ENCODE measurements around the gene PIGV. TPM values are rescaled to one million over a fixed set of nuclear protein-coding genes. Genes with fewer than 3 reads are reported as not detected.

Gene PIGV
- total and polyA plus RNA-seq, 2 of the 4 experiments (the other 2 are of a cell fraction), result 7.2 to 10.6 TPM

DNA sequence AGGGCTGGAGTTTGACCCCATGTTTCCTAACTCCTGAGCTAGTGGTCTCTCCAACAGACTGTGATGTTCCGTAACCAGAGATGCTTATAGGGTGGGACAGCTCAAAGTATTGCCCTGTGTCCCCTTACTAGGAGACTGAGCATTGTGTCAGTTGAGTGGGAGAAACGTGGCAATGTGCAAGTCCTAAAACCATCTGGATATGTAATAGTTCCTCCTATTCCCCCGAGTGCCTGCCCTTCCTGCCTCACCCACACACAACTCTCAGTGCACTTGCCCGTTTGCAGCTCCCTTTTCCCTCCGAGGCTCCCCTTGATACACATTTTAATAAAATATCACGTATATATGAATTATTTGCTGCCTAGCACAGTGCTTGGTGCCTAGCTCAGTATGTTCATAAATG lies 3.4 kb downstream of the PIGV start:
- DNase-seq (no peak), ATAC-seq (ENCODE audit: low read depth) (no peak)
- no peak overlapping the region for H3K14ac ChIP-seq (replicated peaks; ENCODE audit: low read depth, low read length)
- POLR2A ChIA-PET (ENCODE audit: unreplicated experiment), result interaction anchor here (0.5 to 1.1 kb wide), 2 partner anchors 8 to 35 kb away, joined by 3 read pairs; no protein-coding TSS in a partner anchor
- peaks cover under 1% of the 10 kb centered on the region for H3K9me1 ChIP-seq (ENCODE audit: insufficient read depth, low read length)
- H2AK9ac ChIP-seq (replicated peaks; ENCODE audit: low read depth, low read length, poor library complexity), result no peak overlapping the region
- TF ChIP-seq FOS (IDR thresholded peaks at IDR 0.05; ENCODE audit: low read depth, low read length) (no peak), BHLHE40 (IDR thresholded peaks at IDR 0.05; ENCODE audit: low read depth, low read length) (no peak), MAFK (IDR thresholded peaks at IDR 0.05; ENCODE audit: low read depth, low read length) (no peak), RAD21 (IDR thresholded peaks at IDR 0.05; ENCODE audit: low read length) (no peak), RCOR1 (IDR thresholded peaks at IDR 0.05; ENCODE audit: insufficient replicate concordance, low read length) (no peak), SMC3 (IDR thresholded peaks at IDR 0.05; ENCODE audit: low read depth, low read length) (no peak), CHD1 (IDR thresholded peaks at IDR 0.05; ENCODE audit: low read depth, low read length) (no peak), NFE2L2 (IDR thresholded peaks at IDR 0.05; ENCODE audit: low read depth, low read length) (no peak), RFX5 (IDR thresholded peaks at IDR 0.05; ENCODE audit: low read depth, low read length) (no peak), MAZ (IDR thresholded peaks at IDR 0.05; ENCODE audit: borderline replicate concordance, low read depth, low read length) (no peak), CEBPB (IDR thresholded peaks at IDR 0.05; ENCODE audit: low read depth, low read length) (no peak), POLR2A (IDR thresholded peaks at IDR 0.05; ENCODE audit: low read depth, low read length) (no peak), MXI1 (IDR thresholded peaks at IDR 0.05; ENCODE audit: borderline replicate concordance, low read depth, low read length) (no peak)
- TF ChIP-seq, protein P1, sequence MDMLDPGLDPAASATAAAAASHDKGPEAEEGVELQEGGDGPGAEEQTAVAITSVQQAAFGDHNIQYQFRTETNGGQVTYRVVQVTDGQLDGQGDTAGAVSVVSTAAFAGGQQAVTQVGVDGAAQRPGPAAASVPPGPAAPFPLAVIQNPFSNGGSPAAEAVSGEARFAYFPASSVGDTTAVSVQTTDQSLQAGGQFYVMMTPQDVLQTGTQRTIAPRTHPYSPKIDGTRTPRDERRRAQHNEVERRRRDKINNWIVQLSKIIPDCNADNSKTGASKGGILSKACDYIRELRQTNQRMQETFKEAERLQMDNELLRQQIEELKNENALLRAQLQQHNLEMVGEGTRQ (IDR thresholded peaks at IDR 0.05; ENCODE audit: low read depth, low read length), result no peak
- TF ChIP-seq, protein P2, sequence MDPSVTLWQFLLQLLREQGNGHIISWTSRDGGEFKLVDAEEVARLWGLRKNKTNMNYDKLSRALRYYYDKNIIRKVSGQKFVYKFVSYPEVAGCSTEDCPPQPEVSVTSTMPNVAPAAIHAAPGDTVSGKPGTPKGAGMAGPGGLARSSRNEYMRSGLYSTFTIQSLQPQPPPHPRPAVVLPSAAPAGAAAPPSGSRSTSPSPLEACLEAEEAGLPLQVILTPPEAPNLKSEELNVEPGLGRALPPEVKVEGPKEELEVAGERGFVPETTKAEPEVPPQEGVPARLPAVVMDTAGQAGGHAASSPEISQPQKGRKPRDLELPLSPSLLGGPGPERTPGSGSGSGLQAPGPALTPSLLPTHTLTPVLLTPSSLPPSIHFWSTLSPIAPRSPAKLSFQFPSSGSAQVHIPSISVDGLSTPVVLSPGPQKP (IDR thresholded peaks at IDR 0.05; ENCODE audit: borderline replicate concordance, low read depth, low read length), result no peak
- TF ChIP-seq, protein P3, sequence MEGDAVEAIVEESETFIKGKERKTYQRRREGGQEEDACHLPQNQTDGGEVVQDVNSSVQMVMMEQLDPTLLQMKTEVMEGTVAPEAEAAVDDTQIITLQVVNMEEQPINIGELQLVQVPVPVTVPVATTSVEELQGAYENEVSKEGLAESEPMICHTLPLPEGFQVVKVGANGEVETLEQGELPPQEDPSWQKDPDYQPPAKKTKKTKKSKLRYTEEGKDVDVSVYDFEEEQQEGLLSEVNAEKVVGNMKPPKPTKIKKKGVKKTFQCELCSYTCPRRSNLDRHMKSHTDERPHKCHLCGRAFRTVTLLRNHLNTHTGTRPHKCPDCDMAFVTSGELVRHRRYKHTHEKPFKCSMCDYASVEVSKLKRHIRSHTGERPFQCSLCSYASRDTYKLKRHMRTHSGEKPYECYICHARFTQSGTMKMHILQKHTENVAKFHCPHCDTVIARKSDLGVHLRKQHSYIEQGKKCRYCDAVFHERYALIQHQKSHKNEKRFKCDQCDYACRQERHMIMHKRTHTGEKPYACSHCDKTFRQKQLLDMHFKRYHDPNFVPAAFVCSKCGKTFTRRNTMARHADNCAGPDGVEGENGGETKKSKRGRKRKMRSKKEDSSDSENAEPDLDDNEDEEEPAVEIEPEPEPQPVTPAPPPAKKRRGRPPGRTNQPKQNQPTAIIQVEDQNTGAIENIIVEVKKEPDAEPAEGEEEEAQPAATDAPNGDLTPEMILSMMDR (conservative IDR thresholded peaks at IDR 0.05; ENCODE audit: low read depth, low read length), result no peak
- no peak overlapping the region for H3K18ac ChIP-seq (ENCODE audit: low read depth, low read length)
- intact Hi-C loops (cut with micrococcal nuclease), result no loop called here
- in situ Hi-C loops (cut with MboI; ENCODE audit: low sequenced_read_pairs), result no loop called here
- no peak overlapping the region for H2AFZ ChIP-seq (replicated peaks; ENCODE audit: low read length, poor library complexity)
- no peak overlapping the region for H2BK20ac ChIP-seq (ENCODE audit: low read depth, low read length)
- H3K79me1 ChIP-seq (ENCODE audit: low read depth in 1 of 2, low read length in 2 of 2), result peaks cover 13 to 25% of the 10 kb centered on the region in 2 experiments; a peak in 3 of 4 replicates
- H4K5ac ChIP-seq (ENCODE audit: low read depth, low read length), result no peak overlapping the region
- H3K4me1 ChIP-seq (ENCODE audit: control insufficient read depth, insufficient read depth, low read length), result peaks cover 18% of the 10 kb centered on the region
- WGBS, 2 experiments (ENCODE audit: extremely low coverage in 2 of 2, insufficient read length in 1 of 2), result no CpG with 5 or more reads among the region's 6 CpGs
- no peak overlapping the region for H3K23ac ChIP-seq (ENCODE audit: low read depth, low read length)
- CTCF ChIA-PET, result interaction anchor here (1.3 to 4.7 kb wide), 2 partner anchors 8 to 189 kb away, joined by 6 to 20 read pairs; no protein-coding TSS in a partner anchor
- no peak overlapping the region for H2BK15ac ChIP-seq (ENCODE audit: low read depth, low read length)
- H3K27ac ChIP-seq (ENCODE audit: insufficient read depth, low read length), result no peak overlapping the region
- H2BK5ac ChIP-seq (ENCODE audit: low read depth, low read length, poor library complexity, severe bottlenecking), result no peak overlapping the region
- no peak overlapping the region for H3K9ac ChIP-seq (ENCODE audit: low read depth, low read length)
- H3K56ac ChIP-seq (ENCODE audit: extremely low read depth, insufficient read depth, low read length), result no peak overlapping the region
- no peaks in the 10 kb centered on the region for H4K20me1 ChIP-seq (ENCODE audit: insufficient read depth, low read length)
- H3K9me3 ChIP-seq (ENCODE audit: control insufficient read depth, insufficient read depth, low read length), result no peaks in the 10 kb centered on the region
- H2AK5ac ChIP-seq (ENCODE audit: low read depth, low read length), result no peak overlapping the region
- no peak overlapping the region for H4K91ac ChIP-seq (ENCODE audit: insufficient read depth, low read depth, low read length)
- peaks cover 11% of the 10 kb centered on the region for H3K36me3 ChIP-seq (ENCODE audit: control insufficient read depth, insufficient read depth, low read length)
- H3K4ac ChIP-seq (ENCODE audit: low read depth, low read length), result no peak overlapping the region
- H4K8ac ChIP-seq (ENCODE audit: low read depth in 2 of 2, low read length in 2 of 2), result no peak overlapping the region
- BruUV-seq (replicated peaks), result no TSS peak
- no peak overlapping the region for H3K4me2 ChIP-seq (ENCODE audit: low read depth, low read length)
- no peak overlapping the region for H2BK120ac ChIP-seq (ENCODE audit: low read depth, low read length)
- dilution Hi-C loops (cut with HindIII; ENCODE audit: low sequenced_read_pairs, unreplicated experiment), result loop anchor here (25.0 kb wide), 1 partner anchor 204 kb away; no protein-coding TSS in a partner anchor
- no peak overlapping the region for H3K4me3 ChIP-seq (ENCODE audit: insufficient read depth, low read depth, low read length)
- no peaks in the 10 kb centered on the region for H3K27me3 ChIP-seq (ENCODE audit: control insufficient read depth, insufficient read depth, low read length)
